Lower lobe of right lung (tissue), 2 donors: ENCODE results near the gene SPOPL. TPM values are rescaled to one million over a fixed set of nuclear protein-coding genes. Genes with fewer than 3 reads are reported as not detected.
"Not testable (repeated sequence)": the region's sequence is repeated elsewhere in the genome, so short reads cannot be mapped to it uniquely, and the experiment has no call there.

Experiments
- ATAC-seq, 2 donors: fragments of 200-7000 bp; cut with Tn5 transposase; one replicate each; pipeline ENCODE4 v1.9.1; 2020 to 2022; ENCODE audit warnings: mild to moderate bottlenecking in 2 of 2, moderate library complexity in 2 of 2
- DNase-seq: peaks from one replicate; pipeline ENCODE4 v3.0.0-alpha.2; 2020
- H3K27ac ChIP-seq: fragments of 200-600 bp; one replicate; pipeline ENCODE4 v1.8.0; 2022
- H3K27me3 ChIP-seq: fragments of 200-600 bp; one replicate; pipeline ENCODE4 v1.8.0; 2022; ENCODE audit warnings: low read depth
- H3K36me3 ChIP-seq: fragments of 200-600 bp; one replicate; pipeline ENCODE4 v1.8.0; 2022; ENCODE audit warnings: mild to moderate bottlenecking
- H3K4me1 ChIP-seq: fragments of 200-600 bp; one replicate; pipeline ENCODE4 v1.8.0; 2022
- H3K4me3 ChIP-seq: fragments of 200-600 bp; one replicate; pipeline ENCODE4 v1.8.0; 2022; ENCODE audit warnings: mild to moderate bottlenecking
- H3K9me3 ChIP-seq: fragments of 200-600 bp; one replicate; pipeline ENCODE4 v1.8.0; 2022
- intact Hi-C: fragments of 100-400 bp; cut with DNase I; formaldehyde crosslinking; loops from one replicate; pipeline ENCODE4 v1.11.0; 2022
- total RNA-seq: library from RNA; stranded (reverse); fragmentation: NEBNext Ultra II Directional; extraction: Animal tissue kit (Norgen Biotek cat#: 25700); gene quantifications from one replicate; pipeline ENCODE4 v1.2.1, GENCODE V29; 2021
- TF ChIP-seq, protein P1 (sequence below): fragments of 200-600 bp; IDR thresholded peaks from one replicate; pipeline ENCODE4 v1.8.0; 2022; ENCODE audit warnings: antibody characterized with exemption, mild to moderate bottlenecking
- donor health status: DM: no; HTN: yes; CAD: no; lungs with severe emphysema.

The SPOPL gene
- total RNA-seq, 1 donor from 2014 or later = 34.2 TPM

DNA sequence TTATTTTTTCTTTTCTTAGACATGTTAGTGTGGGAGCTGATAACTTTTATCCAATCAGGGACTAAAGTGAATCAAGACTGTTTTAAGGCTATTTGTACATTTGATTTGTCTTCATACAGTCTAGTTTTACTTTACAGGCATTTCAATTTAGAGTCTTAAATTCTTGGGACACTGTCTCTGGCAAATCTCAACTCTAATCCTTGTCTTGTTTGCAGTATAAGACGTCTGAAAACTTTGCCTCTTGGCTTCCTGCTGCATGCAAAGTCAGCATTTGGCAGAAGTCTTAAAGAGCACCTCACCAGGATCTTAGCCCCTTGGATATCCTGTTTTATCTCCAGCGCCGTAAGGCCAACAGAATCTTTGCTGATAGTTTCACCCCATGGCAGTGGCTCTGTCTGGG is 30.3 kb downstream of the SPOPL start:
- TF ChIP-seq, protein P1, sequence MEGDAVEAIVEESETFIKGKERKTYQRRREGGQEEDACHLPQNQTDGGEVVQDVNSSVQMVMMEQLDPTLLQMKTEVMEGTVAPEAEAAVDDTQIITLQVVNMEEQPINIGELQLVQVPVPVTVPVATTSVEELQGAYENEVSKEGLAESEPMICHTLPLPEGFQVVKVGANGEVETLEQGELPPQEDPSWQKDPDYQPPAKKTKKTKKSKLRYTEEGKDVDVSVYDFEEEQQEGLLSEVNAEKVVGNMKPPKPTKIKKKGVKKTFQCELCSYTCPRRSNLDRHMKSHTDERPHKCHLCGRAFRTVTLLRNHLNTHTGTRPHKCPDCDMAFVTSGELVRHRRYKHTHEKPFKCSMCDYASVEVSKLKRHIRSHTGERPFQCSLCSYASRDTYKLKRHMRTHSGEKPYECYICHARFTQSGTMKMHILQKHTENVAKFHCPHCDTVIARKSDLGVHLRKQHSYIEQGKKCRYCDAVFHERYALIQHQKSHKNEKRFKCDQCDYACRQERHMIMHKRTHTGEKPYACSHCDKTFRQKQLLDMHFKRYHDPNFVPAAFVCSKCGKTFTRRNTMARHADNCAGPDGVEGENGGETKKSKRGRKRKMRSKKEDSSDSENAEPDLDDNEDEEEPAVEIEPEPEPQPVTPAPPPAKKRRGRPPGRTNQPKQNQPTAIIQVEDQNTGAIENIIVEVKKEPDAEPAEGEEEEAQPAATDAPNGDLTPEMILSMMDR = no peak

DNA sequence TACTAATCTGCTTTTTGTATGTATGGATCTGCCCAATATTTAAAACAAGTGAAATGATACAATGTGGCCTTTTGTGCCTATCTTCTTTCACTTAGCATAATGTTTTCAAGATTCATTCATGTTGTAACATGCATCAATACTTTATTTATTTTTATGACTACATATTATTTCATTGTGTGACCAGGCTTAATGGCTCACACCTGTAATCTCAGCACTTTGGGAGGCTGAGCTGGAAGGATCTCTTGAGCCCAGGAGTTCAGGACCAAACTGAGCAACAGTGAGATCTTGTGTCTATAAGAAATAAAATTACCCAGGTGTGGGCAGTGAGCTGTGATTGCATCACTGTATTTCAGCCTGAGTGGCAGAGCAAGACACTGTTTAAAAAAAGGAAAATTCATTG is 33.2 kb downstream of the SPOPL start:
- no peak for DNase-seq
- intact Hi-C loops = no loop called here
- H3K4me3 ChIP-seq = no peak overlapping the region
- no peak for ATAC-seq
- TF ChIP-seq, protein P1 = no peak
- H3K27ac ChIP-seq = no peak overlapping the region
- peaks cover 6% of the 10 kb centered on the region for H3K9me3 ChIP-seq
- H3K36me3 ChIP-seq = no peaks in the 10 kb centered on the region
- H3K27me3 ChIP-seq = no peaks in the 10 kb centered on the region
- no peaks in the 10 kb centered on the region for H3K4me1 ChIP-seq

More for the DNA sequence above, 30.3 kb downstream of the SPOPL start:
- H3K4me1 ChIP-seq = no peaks in the 10 kb centered on the region
- H3K36me3 ChIP-seq = no peaks in the 10 kb centered on the region
- H3K4me3 ChIP-seq = no peak overlapping the region
- intact Hi-C loops = no loop called here
- ATAC-seq (no peak), DNase-seq (no peak)
- H3K27me3 ChIP-seq = no peaks in the 10 kb centered on the region
- no peak overlapping the region for H3K27ac ChIP-seq
- H3K9me3 ChIP-seq = no peaks in the 10 kb centered on the region

DNA sequence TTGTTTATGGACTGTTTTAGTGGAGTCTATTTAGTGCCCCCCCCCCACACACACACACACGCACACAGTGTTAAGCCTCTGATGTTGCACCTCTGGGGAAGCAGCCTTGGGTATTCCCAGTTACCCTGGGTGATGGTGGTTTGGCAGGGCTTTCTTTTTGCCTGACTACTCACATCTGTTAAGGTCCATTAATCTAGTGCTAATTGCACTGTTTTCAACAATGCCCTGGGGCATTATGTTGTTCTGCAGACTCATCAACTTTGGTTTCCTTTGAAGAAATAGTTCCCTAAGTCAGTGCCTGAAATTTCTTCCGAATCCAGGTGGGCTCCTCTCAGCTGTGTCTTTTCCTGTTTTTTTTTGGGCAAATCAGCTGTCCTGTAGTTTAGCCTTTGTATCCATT is 34.7 kb downstream of the SPOPL start:
- H3K9me3 ChIP-seq = peaks cover 6% of the 10 kb centered on the region
- no peak overlapping the region for H3K4me3 ChIP-seq
- ATAC-seq (no peak), DNase-seq (no peak)
- H3K4me1 ChIP-seq = no peaks in the 10 kb centered on the region
- H3K27ac ChIP-seq = no peak overlapping the region
- no peaks in the 10 kb centered on the region for H3K36me3 ChIP-seq
- H3K27me3 ChIP-seq = no peaks in the 10 kb centered on the region
- TF ChIP-seq, protein P1 = no peak
- intact Hi-C loops = no loop called here

DNA sequence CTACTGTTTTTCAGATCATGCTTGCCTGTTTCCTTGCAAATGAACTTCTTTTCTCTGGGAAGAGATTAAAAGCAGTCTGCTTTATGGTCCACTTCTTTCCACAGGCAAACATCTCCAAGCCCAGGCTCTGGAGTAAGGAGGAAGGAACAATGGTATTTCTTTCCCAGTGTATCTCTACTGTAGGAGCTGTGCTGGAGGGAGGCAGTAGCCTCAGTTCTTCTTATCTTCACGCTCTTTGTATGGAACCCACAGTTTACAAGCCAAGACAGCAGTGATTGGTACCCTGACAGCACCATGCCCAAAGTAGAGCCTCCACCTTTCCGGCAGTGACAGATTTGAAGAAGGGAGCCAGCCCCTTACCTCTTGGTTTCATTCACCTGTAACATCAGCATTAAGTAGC is 35.2 kb downstream of the SPOPL start:
- Histone ChIP-seq H3K4me3 (no peak overlapping the region), H3K4me1 (no peaks in the 10 kb centered on the region), H3K27me3 (no peaks in the 10 kb centered on the region), H3K36me3 (no peaks in the 10 kb centered on the region), H3K27ac (no peak overlapping the region), H3K9me3 (peaks cover 6% of the 10 kb centered on the region)
- DNase-seq (no peak), ATAC-seq (no peak)
- intact Hi-C loops = no loop called here
- TF ChIP-seq, protein P1 = no peak

DNA sequence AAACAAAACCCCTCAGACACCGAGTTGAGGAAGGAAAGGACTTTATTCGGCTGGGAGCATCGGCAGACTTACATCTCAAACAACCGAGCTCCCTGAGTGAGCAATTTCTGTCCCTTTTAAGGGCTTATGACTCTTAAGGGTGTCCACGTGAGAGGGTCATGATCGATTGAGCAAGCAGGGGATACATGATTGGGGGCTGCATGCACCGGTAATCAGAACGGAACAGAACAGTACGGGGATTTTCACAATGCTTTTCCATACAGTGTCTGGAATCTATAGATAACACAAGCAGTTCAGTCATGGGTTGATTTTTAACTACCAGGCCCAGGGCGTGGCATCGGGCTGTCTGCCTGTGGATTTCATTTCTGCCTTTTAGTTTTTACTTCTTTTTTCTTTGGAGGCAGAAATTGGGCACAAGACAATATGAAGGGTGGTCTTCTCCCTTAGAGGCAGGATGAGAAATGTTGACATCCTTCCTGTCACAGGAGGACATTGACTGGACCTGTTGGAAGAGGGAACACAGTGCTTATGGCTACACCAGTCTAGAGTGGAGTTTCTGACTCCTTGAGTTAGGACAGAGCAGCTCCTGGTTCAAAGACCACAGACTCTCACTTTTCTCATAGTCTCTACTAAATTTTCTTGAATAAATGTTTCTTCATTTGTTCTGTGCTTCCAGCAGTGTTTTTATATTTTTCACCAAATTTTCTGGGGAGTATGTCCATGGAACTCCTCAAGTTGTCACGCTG is 35.8 kb downstream of the SPOPL start:
- Histone ChIP-seq H3K4me1 (no peaks in the 10 kb centered on the region), H3K36me3 (no peaks in the 10 kb centered on the region), H3K9me3 (peaks cover 6% of the 10 kb centered on the region), H3K27me3 (no peaks in the 10 kb centered on the region), H3K27ac (no peak overlapping the region), H3K4me3 (no peak overlapping the region)
- intact Hi-C loops = no loop called here
- TF ChIP-seq, protein P1 = no peak
- ATAC-seq (no peak), DNase-seq (no peak)

DNA sequence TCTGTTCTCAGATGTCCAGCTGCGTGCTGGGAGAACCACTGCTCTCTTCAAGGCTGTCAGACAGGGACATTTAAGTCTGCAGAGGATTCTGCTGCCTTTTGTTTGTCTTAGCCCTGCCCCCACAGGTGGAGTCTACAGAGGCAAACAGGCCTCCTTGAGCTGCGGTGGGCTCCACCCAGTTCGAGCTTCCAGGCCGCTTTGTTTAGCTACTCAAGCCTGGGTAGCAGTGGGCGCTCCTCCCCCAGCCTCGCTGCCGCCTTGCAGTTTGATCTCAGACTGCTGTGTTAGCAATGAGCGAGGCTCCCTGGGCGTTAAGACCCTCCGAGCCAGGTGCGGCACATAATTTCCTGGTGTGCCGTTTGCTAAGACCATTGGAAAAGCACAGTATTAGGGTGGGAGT is 42.6 kb downstream of the SPOPL start:
- ATAC-seq, H3K9me3 ChIP-seq, H3K36me3 ChIP-seq, H3K4me3 ChIP-seq, intact Hi-C loops, H3K4me1 ChIP-seq, H3K27me3 ChIP-seq, H3K27ac ChIP-seq, DNase-seq: not testable (repeated sequence)
